Left forelimb (tissue), 1 donor: ENCODE results near the gene TSPYL6.

Experiments used
- DNase-seq: peaks from one replicate; pipeline ENCODE4 v3.0.0-alpha.2; 2018; ENCODE audit warnings: low spot score

TSPYL6 gene

GRCh38 chr2:54258166-54258565 is 2.1 kb upstream of the TSPYL6 start:
- no peak for DNase-seq

DNA sequence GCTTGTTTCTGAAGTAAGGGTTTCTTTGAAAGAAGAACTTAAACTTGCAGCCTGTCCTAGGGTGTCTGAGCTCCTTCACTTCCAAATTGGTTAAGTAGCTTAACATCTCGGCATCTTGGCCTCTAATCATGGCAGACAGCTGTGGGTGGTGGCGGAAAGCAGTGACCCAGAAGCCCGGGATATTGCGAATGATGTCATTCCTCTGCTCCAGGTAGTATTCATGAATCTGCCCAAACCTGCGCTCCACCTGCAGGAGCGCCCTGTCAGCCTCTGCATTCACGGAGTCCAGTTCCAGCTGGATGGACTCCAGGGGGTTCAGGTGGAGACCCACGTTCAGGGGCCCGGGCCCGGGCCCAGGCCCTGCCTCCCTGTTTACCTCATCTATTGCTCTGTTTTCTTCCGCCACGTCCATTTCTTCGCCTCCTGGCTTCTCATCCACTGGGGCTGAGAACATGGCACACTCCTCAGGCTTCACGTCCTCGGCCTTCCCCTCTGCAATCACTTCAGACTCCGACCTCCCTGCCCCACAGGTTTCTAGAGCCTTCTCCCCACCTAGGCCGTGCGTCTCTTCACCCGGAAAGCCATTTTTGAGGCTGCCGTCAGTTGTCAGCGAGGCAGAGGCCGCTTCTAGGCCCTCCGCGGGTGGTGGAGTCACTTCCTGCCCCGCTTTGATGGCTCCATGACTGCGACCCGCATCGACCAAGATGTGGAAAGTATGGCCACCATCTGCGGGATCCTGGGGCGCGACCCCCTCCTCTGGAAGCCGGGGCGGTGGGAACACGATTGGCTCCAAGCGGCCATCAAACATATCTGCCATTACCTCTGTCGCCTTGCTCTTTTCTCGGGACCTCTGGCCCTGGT is 569 bp downstream of the TSPYL6 start:
- DNase-seq = no peak

GRCh38 chr2:54254180-54254579 is 1.8 kb downstream of the TSPYL6 start:
- no peak for DNase-seq

DNA sequence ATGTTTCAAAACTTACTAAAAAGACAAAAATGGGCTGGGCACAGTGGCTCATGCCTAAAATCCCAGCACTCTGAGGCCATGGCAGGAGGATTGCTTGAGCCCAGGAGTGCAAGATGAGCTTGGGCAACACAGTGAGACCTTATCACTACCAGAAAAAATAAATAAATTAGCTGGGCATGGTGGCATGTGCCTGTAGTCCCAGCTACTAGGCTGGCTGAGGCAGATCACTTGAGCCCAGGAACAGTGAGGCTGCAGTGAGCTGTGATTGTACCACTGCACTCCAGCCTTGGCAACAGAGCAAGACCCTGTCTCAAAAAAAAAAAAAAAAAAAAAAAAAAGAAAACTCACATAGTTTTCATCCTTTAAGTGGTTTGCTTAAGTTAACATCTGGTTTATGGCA is 6.4 kb downstream of the TSPYL6 start:
- no peak for DNase-seq

GRCh38 chr2:54247115-54247514 is 8.9 kb downstream of the TSPYL6 start:
- no peak for DNase-seq

GRCh38 chr2:54240515-54241469 is 15.2 kb downstream of the TSPYL6 start:
- no peak for DNase-seq

GRCh38 chr2:54239427-54239826 is 16.6 kb downstream of the TSPYL6 start:
- DNase-seq = no peak

GRCh38 chr2:54237428-54237827 is 18.6 kb downstream of the TSPYL6 start:
- no peak for DNase-seq

GRCh38 chr2:54233832-54234649 is 22.0 kb downstream of the TSPYL6 start:
- no peak for DNase-seq

DNA sequence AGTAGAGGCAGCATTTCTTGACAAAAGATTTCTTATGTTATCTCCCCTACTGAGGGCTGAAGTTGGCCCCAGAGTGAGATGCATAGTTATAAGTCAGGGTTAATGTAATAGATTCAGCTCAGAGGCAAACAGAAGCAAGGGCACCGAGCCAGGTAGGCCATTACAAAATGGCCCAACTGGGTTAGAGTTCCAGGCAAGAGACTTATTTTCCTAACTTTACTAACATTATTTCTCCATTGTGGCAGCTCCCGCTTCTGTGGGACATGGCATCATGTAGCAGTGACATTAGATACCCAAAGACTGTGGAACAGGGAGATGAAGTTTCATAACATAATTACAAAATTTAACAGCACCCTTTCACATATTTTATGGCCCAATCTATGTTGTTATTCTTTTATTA is 27.1 kb downstream of the TSPYL6 start:
- no peak for DNase-seq

- DNase-seq = no peak
Measured at GRCh38 chr2:54227798-54228197, 28.2 kb downstream of the TSPYL6 start.

GRCh38 chr2:54226260-54226659 is 29.8 kb downstream of the TSPYL6 start:
- DNase-seq = no peak

DNA sequence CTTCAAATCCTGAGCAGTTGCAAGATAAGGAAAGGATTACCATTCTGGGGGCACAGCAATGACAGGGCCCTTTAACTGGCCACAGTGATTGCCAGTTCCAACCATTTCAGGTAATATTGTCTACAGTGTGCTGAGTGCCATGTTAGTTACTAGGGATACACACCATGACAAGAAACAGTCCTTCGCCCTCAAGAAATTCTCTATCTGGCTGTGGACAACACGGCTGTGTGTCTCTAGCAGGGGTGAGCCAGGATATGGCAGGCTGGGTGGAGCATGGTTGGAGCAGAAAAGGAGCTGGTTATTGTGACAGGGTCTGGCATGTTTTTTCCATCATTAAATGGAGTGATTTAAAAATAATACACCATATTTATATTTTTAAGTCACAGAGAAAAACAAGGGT is 31.0 kb downstream of the TSPYL6 start:
- no peak for DNase-seq

DNA sequence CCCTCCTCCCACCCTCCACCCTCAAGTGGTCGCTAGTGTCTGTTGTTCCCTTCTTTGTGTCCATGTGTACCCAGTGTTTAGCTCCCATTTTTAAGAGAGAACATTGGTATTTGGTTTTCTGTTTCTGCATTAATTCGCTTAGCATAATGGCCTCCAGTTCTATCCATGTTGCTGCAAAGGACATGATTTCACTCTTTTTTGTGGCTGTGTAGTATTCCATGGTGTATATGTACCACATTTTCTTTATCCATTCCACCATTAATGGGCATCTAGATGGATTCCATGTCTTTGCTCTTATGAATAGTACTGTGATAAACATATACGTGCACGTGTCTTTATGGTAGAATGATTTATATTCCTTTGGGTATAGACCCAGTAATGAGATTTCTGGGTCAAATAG is 42.9 kb downstream of the TSPYL6 start:
- DNase-seq = no peak

DNA sequence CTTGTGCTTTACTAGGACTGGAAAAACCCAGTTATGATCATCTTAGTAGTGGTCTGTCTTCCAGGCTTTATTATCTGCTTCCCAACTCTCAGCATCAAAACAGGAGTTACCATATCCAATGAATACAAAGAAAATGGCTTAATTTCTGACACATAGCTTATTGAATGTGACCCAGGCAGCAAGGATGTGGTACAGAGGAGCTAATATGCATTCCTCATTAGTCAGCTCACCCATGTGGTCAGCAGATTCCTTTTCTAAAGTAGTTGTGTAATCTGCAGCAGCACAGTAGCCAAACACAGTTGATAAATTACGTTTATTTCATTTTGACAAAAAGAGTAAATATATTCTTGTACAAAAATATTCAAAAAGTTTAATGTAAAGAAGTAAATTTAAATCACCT is 43.6 kb downstream of the TSPYL6 start:
- no peak for DNase-seq

DNA sequence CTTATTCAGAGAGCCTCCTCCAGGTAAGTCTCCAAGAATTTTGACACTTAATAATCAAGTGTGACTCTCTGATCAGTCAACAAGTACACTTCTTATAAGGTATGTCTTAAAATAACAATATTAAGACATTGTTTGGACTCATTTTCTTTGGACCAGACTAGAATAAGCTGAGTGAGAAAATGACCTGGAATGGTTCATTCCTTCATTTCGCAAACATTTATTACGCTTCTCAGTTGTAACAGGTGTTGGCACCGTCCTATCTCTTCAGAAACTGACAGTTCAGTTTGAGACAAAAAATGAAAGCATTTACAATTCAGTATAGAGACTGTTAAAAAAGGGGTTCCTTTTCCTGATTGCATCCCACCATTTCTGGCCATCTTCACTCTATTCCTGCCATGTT is 46.6 kb downstream of the TSPYL6 start:
- DNase-seq = no peak

GRCh38 chr2:54208364-54209240 is 47.4 kb downstream of the TSPYL6 start:
- DNase-seq = no peak

GRCh38 chr2:54207666-54208195 is 48.3 kb downstream of the TSPYL6 start:
- no peak for DNase-seq

DNA sequence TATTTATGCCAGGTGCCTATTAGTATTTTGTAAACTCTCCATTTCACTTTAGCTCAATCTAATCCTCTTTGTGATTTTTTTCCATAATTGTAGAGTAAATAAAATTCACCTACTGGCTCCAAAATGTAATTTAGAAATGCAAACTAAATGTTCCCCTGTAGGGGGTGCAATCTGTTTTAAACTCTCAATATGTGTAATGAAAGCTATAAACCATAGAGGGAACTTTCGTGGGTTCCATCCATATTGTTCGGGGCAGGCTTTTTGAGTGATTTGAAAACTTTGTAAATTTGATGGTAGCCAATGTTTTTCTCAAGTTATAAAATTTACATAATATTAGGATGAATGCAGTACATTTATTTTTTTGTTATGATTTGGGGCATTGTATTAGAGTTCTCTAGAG is 49.4 kb downstream of the TSPYL6 start:
- DNase-seq = no peak

- DNase-seq = no peak
Measured at GRCh38 chr2:54204476-54204875, 51.6 kb downstream of the TSPYL6 start.
